DMS79 (cell line): ENCODE results near the gene TREML2.

Experiments
- DNase-seq: peaks from one replicate; lab custom pipeline; 2025; lab: John Stamatoyannopoulos, UW

Gene TREML2

GRCh38 chr6:41176189-41176588 is 24.8 kb downstream of the TREML2 start:
- DNase-seq: no peak

- no peak for DNase-seq
These were observed 25.9 kb downstream of the TREML2 start for GRCh38 chr6:41175084-41175483.

GRCh38 chr6:41174610-41175009 is 26.3 kb downstream of the TREML2 start:
- DNase-seq: no peak

GRCh38 chr6:41171908-41172307 is 29.0 kb downstream of the TREML2 start:
- DNase-seq: no peak

- DNase-seq: no peak
These were observed 30.3 kb downstream of the TREML2 start for GRCh38 chr6:41170547-41171160.

- DNase-seq: no peak
These were observed 33.6 kb downstream of the TREML2 start for GRCh38 chr6:41167173-41167963.

GRCh38 chr6:41164551-41165120 is 36.3 kb downstream of the TREML2 start:
- DNase-seq: no peak

- no peak for DNase-seq
These were observed 37.6 kb downstream of the TREML2 start for GRCh38 chr6:41163419-41163717.

GRCh38 chr6:41162687-41163418 is 38.1 kb downstream of the TREML2 start, which contains the start of gene TREM2:
Gene TREM2, minus strand, starts transcription at chr6:41163116. Its CDS starts 34 bp downstream, at chr6:41163082.
- DNase-seq: no peak

- DNase-seq: no peak
These were observed 38.9 kb downstream of the TREML2 start for GRCh38 chr6:41161851-41162552.

GRCh38 chr6:41161380-41161779 is 39.6 kb downstream of the TREML2 start:
- DNase-seq: no peak

GRCh38 chr6:41160933-41161332 is 40.0 kb downstream of the TREML2 start:
- DNase-seq: no peak

- peak; percentile 75 for DNase-seq
These were observed 41.4 kb downstream of the TREML2 start for GRCh38 chr6:41159415-41160082.

- no peak for DNase-seq
These were observed 43.6 kb downstream of the TREML2 start for GRCh38 chr6:41157323-41157722.

- no peak for DNase-seq
These were observed 44.2 kb downstream of the TREML2 start for GRCh38 chr6:41156771-41157170.

GRCh38 chr6:41156001-41156400 is 44.9 kb downstream of the TREML2 start:
- DNase-seq: no peak

GRCh38 chr6:41155132-41155805 is 45.7 kb downstream of the TREML2 start:
- DNase-seq: no peak

GRCh38 chr6:41153992-41154625 is 46.8 kb downstream of the TREML2 start, which contains the start of gene TREML1:
Gene TREML1, minus strand, starts transcription at chr6:41154347. Its CDS starts 59 bp downstream, at chr6:41154288.
- DNase-seq: no peak

GRCh38 chr6:41153451-41153850 is 47.5 kb downstream of the TREML2 start:
- no peak for DNase-seq

- no peak for DNase-seq
These were observed 50.3 kb downstream of the TREML2 start for GRCh38 chr6:41150671-41151070.
